GM12872 (cell line): ENCODE data around the gene TMEM135.

Source experiments
- TF ChIP-seq, protein P1 (sequence below): IDR thresholded peaks from 3 replicates; pipeline ENCODE4 v1.5.1; 2011; ENCODE audit warnings: low read depth, mild to moderate bottlenecking, low read length, moderate library complexity; ENCODE audit not compliant: insufficient read depth

The TMEM135 gene

GRCh38 chr11:87323899-87324298 lies 286.2 kb downstream of the TMEM135 start:
- TF ChIP-seq, protein P1, sequence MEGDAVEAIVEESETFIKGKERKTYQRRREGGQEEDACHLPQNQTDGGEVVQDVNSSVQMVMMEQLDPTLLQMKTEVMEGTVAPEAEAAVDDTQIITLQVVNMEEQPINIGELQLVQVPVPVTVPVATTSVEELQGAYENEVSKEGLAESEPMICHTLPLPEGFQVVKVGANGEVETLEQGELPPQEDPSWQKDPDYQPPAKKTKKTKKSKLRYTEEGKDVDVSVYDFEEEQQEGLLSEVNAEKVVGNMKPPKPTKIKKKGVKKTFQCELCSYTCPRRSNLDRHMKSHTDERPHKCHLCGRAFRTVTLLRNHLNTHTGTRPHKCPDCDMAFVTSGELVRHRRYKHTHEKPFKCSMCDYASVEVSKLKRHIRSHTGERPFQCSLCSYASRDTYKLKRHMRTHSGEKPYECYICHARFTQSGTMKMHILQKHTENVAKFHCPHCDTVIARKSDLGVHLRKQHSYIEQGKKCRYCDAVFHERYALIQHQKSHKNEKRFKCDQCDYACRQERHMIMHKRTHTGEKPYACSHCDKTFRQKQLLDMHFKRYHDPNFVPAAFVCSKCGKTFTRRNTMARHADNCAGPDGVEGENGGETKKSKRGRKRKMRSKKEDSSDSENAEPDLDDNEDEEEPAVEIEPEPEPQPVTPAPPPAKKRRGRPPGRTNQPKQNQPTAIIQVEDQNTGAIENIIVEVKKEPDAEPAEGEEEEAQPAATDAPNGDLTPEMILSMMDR: no peak

DNA sequence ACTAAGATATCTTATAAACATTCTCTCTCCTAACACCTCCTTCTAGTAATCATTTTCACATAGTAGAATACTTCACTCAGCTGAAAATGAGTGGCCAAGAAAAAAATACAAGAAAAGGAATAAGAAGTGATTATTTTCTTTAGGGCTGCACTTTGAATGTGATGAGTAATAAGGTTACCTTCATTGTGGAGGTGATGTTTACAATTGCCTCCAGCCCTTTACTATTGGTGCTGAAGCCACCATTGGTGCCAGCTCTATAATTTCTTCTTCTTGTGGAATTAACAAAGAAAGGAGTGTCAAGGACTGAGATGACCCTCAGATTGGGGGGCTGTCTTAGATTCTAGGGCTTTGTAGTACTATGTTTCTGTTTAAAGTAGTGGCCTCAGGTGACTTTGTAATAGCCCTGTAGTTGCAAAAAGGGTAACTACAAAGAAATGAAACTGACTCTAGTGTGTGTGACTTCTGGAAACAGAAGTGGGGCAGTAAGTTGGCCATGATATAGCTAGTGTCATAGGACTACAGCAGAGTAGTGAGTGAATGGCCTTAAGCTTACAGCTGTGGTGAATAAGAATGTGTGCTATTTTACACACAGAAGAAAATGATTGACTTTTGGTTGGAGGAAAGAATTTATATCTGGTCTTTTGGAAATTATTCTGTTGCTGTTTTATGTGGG lies 287.2 kb downstream of the TMEM135 start:
- TF ChIP-seq, protein P1: no peak

GRCh38 chr11:87325490-87325872 lies 287.7 kb downstream of the TMEM135 start:
- TF ChIP-seq, protein P1: no peak

GRCh38 chr11:87326594-87326993 lies 288.9 kb downstream of the TMEM135 start:
- TF ChIP-seq, protein P1: no peak

DNA sequence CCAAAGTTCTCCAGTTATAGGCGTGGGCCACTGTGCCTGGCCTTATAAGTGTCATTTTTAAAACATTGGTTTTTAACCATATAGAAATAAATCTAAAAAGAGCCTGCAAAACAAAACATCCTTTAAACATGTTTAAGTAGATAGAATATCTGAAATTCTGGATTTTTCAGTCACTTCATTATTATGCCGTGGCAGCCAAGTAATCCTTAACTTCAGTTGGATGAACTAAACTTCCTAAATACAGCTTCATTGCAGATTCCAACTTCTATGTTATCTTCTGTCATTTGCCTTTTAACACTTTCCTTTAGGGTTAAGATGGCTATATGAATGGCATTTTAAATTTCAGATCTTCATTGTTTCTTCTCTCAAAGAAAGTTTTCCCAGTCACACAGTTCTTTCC lies 291.4 kb downstream of the TMEM135 start:
- TF ChIP-seq, protein P1: no peak

DNA sequence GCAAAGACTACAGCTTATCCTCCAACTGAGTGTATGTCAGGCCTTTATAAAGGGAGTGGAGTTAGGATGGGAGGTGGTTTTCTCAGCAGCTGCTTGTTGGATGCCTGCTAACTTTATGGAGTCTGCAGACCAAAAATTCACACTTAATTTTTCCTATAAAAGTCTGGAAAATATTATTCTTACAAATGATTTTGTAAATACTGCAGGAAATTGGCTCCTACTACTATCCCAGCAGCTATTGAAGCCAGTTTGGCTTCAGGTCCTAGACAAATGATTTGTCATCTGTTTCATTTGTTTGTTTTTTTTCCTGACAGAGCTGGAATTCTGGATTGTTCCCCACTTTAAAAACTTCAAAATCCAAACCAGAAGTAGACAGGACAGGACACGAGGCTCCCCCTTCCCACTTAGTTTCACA lies 292.5 kb downstream of the TMEM135 start:
- TF ChIP-seq, protein P1: no peak

GRCh38 chr11:87331273-87331672 lies 293.5 kb downstream of the TMEM135 start:
- TF ChIP-seq, protein P1: no peak
